Parathyroid adenoma (tissue), 2 donors: ENCODE data around the gene UGT1A3.

ENCODE experiments used
- H2AFZ ChIP-seq: fragments of 300-600 bp; sonication (generic); one replicate; pipeline ENCODE4 v1.7.0; 2017; ENCODE audit warnings: antibody characterized with exemption, mild to moderate bottlenecking
- H3K27ac ChIP-seq: fragments of 300-600 bp; sonication (generic); one replicate; pipeline ENCODE4 v1.7.0; 2017
- H3K27me3 ChIP-seq: fragments of 300-600 bp; sonication (generic); one replicate; pipeline ENCODE4 v1.7.0; 2017; ENCODE audit warnings: low read length; ENCODE audit not compliant: control insufficient read depth, insufficient read depth
- H3K36me3 ChIP-seq: fragments of 300-600 bp; sonication (generic); one replicate; pipeline ENCODE4 v1.7.0; 2017; ENCODE audit warnings: low read length; ENCODE audit not compliant: control insufficient read depth, insufficient read depth
- H3K4me1 ChIP-seq: fragments of 300-600 bp; sonication (generic); one replicate; pipeline ENCODE4 v1.7.0; 2017; ENCODE audit warnings: control low read depth
- H3K4me2 ChIP-seq: fragments of 300-600 bp; sonication (generic); one replicate; pipeline ENCODE4 v1.7.0; 2017; ENCODE audit warnings: low read length
- H3K4me3 ChIP-seq: fragments of 300-600 bp; sonication (generic); one replicate; pipeline ENCODE4 v1.7.0; 2017; ENCODE audit warnings: low read depth, low read length
- H3K79me2 ChIP-seq: fragments of 300-600 bp; sonication (generic); one replicate; pipeline ENCODE4 v1.7.0; 2017; ENCODE audit warnings: control low read depth
- H3K9ac ChIP-seq: fragments of 300-600 bp; sonication (generic); one replicate; pipeline ENCODE4 v1.7.0; 2017; ENCODE audit warnings: mild to moderate bottlenecking
- H3K9me3 ChIP-seq: fragments of 300-600 bp; sonication (generic); one replicate; pipeline ENCODE4 v1.7.0; 2017; ENCODE audit warnings: low read length; ENCODE audit not compliant: control insufficient read depth
- CTCF ChIP-seq: fragments of 300-600 bp; sonication (generic); IDR thresholded peaks from one replicate; pipeline ENCODE4 v1.7.0; 2017; ENCODE audit warnings: antibody characterized with exemption, mild to moderate bottlenecking
- donor health status: primary hyperparathyroidism.

Gene UGT1A3

GRCh38 chr2:233811732-233812131 lies 82.9 kb downstream of the UGT1A3 start:
- H3K4me3 ChIP-seq = no peak overlapping the region
- no peaks in the 10 kb centered on the region for H3K79me2 ChIP-seq
- no peaks in the 10 kb centered on the region for H3K9me3 ChIP-seq
- no peak overlapping the region for H3K27ac ChIP-seq
- H3K27me3 ChIP-seq = no peaks in the 10 kb centered on the region
- no peak overlapping the region for H2AFZ ChIP-seq
- TF ChIP-seq CTCF = no peak
- no peak overlapping the region for H3K4me2 ChIP-seq
- no peaks in the 10 kb centered on the region for H3K36me3 ChIP-seq
- no peaks in the 10 kb centered on the region for H3K4me1 ChIP-seq
- no peak overlapping the region for H3K9ac ChIP-seq

GRCh38 chr2:233813236-233814055 lies 84.6 kb downstream of the UGT1A3 start:
- TF ChIP-seq CTCF = no peak
- no peaks in the 10 kb centered on the region for H3K36me3 ChIP-seq
- H3K9ac ChIP-seq = no peak overlapping the region
- H3K27me3 ChIP-seq = no peaks in the 10 kb centered on the region
- no peaks in the 10 kb centered on the region for H3K4me1 ChIP-seq
- H3K27ac ChIP-seq = no peak overlapping the region
- no peak overlapping the region for H3K4me3 ChIP-seq
- H2AFZ ChIP-seq = no peak overlapping the region
- H3K79me2 ChIP-seq = no peaks in the 10 kb centered on the region
- no peak overlapping the region for H3K4me2 ChIP-seq
- H3K9me3 ChIP-seq = no peaks in the 10 kb centered on the region

- H3K4me2 ChIP-seq = no peak overlapping the region
- H2AFZ ChIP-seq = no peak overlapping the region
- no peaks in the 10 kb centered on the region for H3K4me1 ChIP-seq
- no peak overlapping the region for H3K4me3 ChIP-seq
- no peaks in the 10 kb centered on the region for H3K27me3 ChIP-seq
- no peaks in the 10 kb centered on the region for H3K79me2 ChIP-seq
- no peaks in the 10 kb centered on the region for H3K36me3 ChIP-seq
- no peak overlapping the region for H3K9ac ChIP-seq
- no peak for TF ChIP-seq CTCF
- no peaks in the 10 kb centered on the region for H3K9me3 ChIP-seq
- H3K27ac ChIP-seq = no peak overlapping the region
Measured at GRCh38 chr2:233814056-233814835, 85.4 kb downstream of the UGT1A3 start.

GRCh38 chr2:233815861-233816260 lies 87.0 kb downstream of the UGT1A3 start:
- no peak overlapping the region for H3K9ac ChIP-seq
- H3K4me1 ChIP-seq = no peaks in the 10 kb centered on the region
- no peaks in the 10 kb centered on the region for H3K9me3 ChIP-seq
- no peaks in the 10 kb centered on the region for H3K79me2 ChIP-seq
- no peak overlapping the region for H3K27ac ChIP-seq
- H2AFZ ChIP-seq = no peak overlapping the region
- no peaks in the 10 kb centered on the region for H3K27me3 ChIP-seq
- no peak for TF ChIP-seq CTCF
- H3K4me2 ChIP-seq = no peak overlapping the region
- H3K36me3 ChIP-seq = no peaks in the 10 kb centered on the region
- no peak overlapping the region for H3K4me3 ChIP-seq
